Heart right ventricle (tissue), 16 donors: Measurements from ENCODE around the gene NEU1. TPM values are rescaled to one million over a fixed set of nuclear protein-coding genes. Genes with fewer than 3 reads are reported as not detected.
A peak's percentile ranks its signal among the peaks of the same experiment; 100 is the strongest.

Experiments
- ATAC-seq, 8 donors: fragments of 200-7000 bp; cut with Tn5 transposase; one replicate each; pipeline ENCODE4 v1.9.1; 2020; ENCODE audit warnings: mild to moderate bottlenecking in 8 of 8, moderate library complexity in 8 of 8, moderate number of reproducible peaks in 1 of 8
- DNase-seq, 2 donors: peaks; one replicate each; pipeline ENCODE4 v3.0.0-alpha.2; 2020
- H3K27ac ChIP-seq, 10 donors: fragments of 200-600 bp; sonication (generic) in 2 of 10; one replicate each; pipeline versions ENCODE4 v1.5.0 to v1.8.0; 2020 to 2022; ENCODE audit warnings: mild to moderate bottlenecking in 3 of 10
- H3K27me3 ChIP-seq, 7 donors: fragments of 200-600 bp; one replicate each; pipeline ENCODE4 v1.8.0; 2021 to 2022; ENCODE audit warnings: mild to moderate bottlenecking in 2 of 7
- H3K36me3 ChIP-seq, 9 donors: fragments of 200-600 bp; sonication (generic) in 1 of 9; one replicate each; pipeline versions ENCODE4 v1.5.0 to v1.8.0; 2020 to 2022; ENCODE audit warnings: mild to moderate bottlenecking in 2 of 9
- H3K4me1 ChIP-seq, 9 donors: fragments of 200-600 bp; sonication (generic) in 1 of 9; one replicate each; pipeline versions ENCODE4 v1.5.0 to v1.8.0; 2020 to 2022; ENCODE audit warnings: mild to moderate bottlenecking in 4 of 9
- H3K4me3 ChIP-seq, 10 donors: fragments of 200-600 bp; sonication (generic) in 2 of 10; one replicate each; pipeline versions ENCODE4 v1.5.0 to v1.8.0; 2020 to 2022; ENCODE audit warnings: mild to moderate bottlenecking in 7 of 10, moderate library complexity in 2 of 10
- H3K9me3 ChIP-seq, 11 donors: fragments of 200-600 bp in 10 of 11; sonication (generic) in 2 of 11; one replicate each; pipeline versions ENCODE4 v1.5.0 to v1.8.0; 2013 to 2022; ENCODE audit warnings: mild to moderate bottlenecking in 2 of 11, control low read depth in 1 of 11, moderate library complexity in 1 of 11
- WGBS, 2 donors: extraction: QIAGEN DNeasy Blood & Tissue Kit; methylation state at CpG; one replicate each; pipeline ENCODE4 v1.1.7; 2013; ENCODE audit warnings: inconsistent platforms in 1 of 2; 5-methylcytosine and 5-hydroxymethylcytosine counted together
- intact Hi-C, 10 donors: fragments of 100-400 bp; cut with DNase I; formaldehyde crosslinking; loops; one replicate each; pipeline versions ENCODE4 v1.11.1 to v1.14.2; 2022
- polyA plus RNA-seq, 2 donors: library from polyadenylated mRNA; stranded (reverse); fragments of 200-250 nt; gene quantifications; one replicate each; pipeline ENCODE4 v1.2.3, GENCODE V29; 2013
- total RNA-seq, 10 donors: library from RNA; stranded (reverse); fragmentation: NEBNext Ultra II Directional in 3 of 10; extraction: Animal tissue kit (Norgen Biotek cat#: 25700) in 3 of 10; gene quantifications; one replicate each; pipeline versions ENCODE4 v1.2.1 to v1.2.4, GENCODE V29; 2021 to 2023
- TF ChIP-seq, protein P1 (sequence below), 9 donors: fragments of 200-600 bp; sonication (generic) in 2 of 9; IDR thresholded peaks; one replicate each; pipeline versions ENCODE4 v1.5.0 to v1.8.0; 2021 to 2022; ENCODE audit warnings: antibody characterized with exemption in 9 of 9, mild to moderate bottlenecking in 5 of 9, moderate library complexity in 1 of 9
- donor health status: Arrhythmogenic right ventricular cardiomyopathy.
- donor health status: ischemic (EF 13 %, LVEDD 7.1; RV severe dilation, severe dysfunction).
- donor health status: healthy with polysubstance abuse.
- donor health status: DM: no; HTN: yes; CAD: no.
- donor health status: DM: no; HTN: no; CAD: no.
- donor health status: ischemic (EF 25% LVEDD 6.9; RV normal size, moderate dysfunction).
- donor health status: ischemic (EF 25% LVEDD 5.7; RV mildly dilated, moderate dysfunction).
- donor health status: healthy.
- donor health status: DM: yes; HTN: yes; CAD: no.
- donor health status: Ischemic cardiomyopathy.
- donor health status: ischemic (EF 35%, LVEDD 5.7; RV mildly dilated, moderate dysfunction).
- donor health status: nonischemic (EF 11% LVEDD 7.7; RV severe dilation, severe dysfunction).
- donor health status: DM: yes; HTN: yes; CAD: no.
- donor health status: PGD.
- donor health status: ischemic (EF 29% LVEDD 5.4; RV normal size, mild dysfunction).
- donor health status: nonischemic (EF 23%, LVEDD 6.1; RV moderate dilation, normal function).

The NEU1 gene
- total and polyA plus RNA-seq, 12 donors: 15.7 to 48.0 (median 22.3) TPM

DNA sequence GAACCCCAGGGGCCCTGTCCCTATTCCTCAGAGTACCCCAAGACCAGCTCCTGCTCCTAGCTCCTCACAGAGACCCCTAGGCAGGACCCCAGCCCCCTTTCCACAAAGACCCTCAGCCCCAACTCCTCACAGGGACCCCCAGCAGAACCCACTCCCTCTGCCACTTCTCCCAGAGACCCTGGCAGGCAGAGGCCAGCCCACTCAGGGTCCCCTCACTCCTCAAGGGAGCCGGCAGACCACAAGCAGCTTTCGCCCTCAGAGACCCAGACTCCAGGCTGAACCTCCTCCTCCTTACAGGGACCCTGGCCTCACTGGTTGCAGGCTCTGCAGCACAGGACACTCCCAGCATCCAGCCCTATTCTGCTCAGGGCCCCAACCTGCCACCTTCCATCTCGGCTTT is 15.6 kb upstream of the NEU1 start:
- intact Hi-C loops: no loop called here

DNA sequence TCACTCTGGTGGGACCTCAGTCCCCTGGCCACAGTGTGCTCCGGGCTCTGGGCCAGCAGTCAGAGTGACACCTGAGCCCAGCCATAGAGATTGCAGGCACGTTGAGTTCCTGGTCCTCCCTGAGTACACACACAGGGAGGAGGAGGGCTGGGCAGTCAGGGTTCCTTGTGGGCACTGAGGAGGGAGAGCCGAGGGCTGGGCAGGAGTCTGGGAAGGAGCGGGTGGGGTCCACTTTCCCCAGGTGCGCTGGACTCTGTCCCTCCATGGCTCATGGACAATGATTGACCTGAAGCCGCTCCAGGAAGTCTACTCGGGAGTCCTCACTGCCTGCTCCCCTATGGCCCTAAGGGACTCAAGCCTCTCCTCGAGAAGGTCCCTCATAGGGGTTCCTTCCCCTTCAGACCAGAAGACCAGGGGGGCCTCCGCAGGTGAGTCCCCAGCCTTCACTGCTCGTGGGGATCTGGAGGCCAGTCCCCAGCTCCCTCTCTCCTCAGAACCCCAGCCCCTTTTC is 15.1 kb upstream of the NEU1 start:
- WGBS, 2 donors: 69 to 73% methylated on average over 10 of the region's 10 CpGs
- H3K27ac ChIP-seq: no peak overlapping the region
- no peak for DNase-seq

More for the DNA sequence above, 15.6 kb upstream of the NEU1 start:
- Histone ChIP-seq H3K27ac (no peak overlapping the region), H3K36me3 (peaks cover 0 to 39% (median 33%) of the 10 kb centered on the region in 9 donors), H3K4me1 (no peaks in the 10 kb centered on the region), H3K4me3 (no peak overlapping the region), H3K27me3 (no peaks in the 10 kb centered on the region), H3K9me3 (no peaks in the 10 kb centered on the region)
- ATAC-seq: no peak
- 76 to 82% methylated on average over 3 of the region's 3 CpGs for WGBS, 2 donors
- TF ChIP-seq, protein P1, sequence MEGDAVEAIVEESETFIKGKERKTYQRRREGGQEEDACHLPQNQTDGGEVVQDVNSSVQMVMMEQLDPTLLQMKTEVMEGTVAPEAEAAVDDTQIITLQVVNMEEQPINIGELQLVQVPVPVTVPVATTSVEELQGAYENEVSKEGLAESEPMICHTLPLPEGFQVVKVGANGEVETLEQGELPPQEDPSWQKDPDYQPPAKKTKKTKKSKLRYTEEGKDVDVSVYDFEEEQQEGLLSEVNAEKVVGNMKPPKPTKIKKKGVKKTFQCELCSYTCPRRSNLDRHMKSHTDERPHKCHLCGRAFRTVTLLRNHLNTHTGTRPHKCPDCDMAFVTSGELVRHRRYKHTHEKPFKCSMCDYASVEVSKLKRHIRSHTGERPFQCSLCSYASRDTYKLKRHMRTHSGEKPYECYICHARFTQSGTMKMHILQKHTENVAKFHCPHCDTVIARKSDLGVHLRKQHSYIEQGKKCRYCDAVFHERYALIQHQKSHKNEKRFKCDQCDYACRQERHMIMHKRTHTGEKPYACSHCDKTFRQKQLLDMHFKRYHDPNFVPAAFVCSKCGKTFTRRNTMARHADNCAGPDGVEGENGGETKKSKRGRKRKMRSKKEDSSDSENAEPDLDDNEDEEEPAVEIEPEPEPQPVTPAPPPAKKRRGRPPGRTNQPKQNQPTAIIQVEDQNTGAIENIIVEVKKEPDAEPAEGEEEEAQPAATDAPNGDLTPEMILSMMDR (IDR thresholded peaks at IDR 0.05): no peak
- no peak for DNase-seq

DNA sequence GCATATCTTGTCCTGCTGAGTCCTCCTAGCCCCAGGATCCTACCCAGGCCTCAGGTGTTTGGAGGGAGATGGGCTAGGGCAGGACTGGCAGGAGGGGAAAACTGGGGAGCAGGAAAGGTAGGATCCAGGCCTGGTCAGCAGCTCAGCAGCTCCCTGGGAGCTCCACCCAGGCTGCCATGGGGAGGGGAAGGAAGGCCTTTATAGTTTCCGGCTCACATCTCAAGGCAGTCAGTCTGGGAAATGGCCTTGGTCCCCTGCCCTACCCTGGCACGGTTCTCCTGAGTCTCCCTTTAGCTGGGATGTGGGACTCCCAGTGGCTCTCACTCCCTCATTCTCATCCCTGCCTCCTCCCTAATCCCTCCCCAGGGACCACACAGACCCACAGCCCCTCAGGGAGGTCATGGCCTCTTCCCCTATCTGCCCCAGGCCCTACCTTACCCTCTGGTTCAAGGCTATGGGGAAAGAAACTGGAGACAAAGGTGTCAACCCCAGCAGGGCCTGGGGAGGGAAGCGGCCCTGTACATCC is 14.6 kb upstream of the NEU1 start:
- TF ChIP-seq, protein P1 (IDR thresholded peaks at IDR 0.05): no peak
- Histone ChIP-seq H3K27me3 (no peaks in the 10 kb centered on the region), H3K36me3 (peaks cover 0 to 29% (median 23%) of the 10 kb centered on the region in 9 donors), H3K9me3 (no peaks in the 10 kb centered on the region), H3K27ac (no peak overlapping the region), H3K4me1 (no peaks in the 10 kb centered on the region), H3K4me3 (no peak overlapping the region)
- intact Hi-C loops: no loop called here
- no peak for DNase-seq
- peak in 2 of 8 donors; percentile 12 to 36 for ATAC-seq
- 59 to 64% methylated on average over 3 of the region's 3 CpGs for WGBS, 2 donors

More for the DNA sequence above, 15.1 kb upstream of the NEU1 start:
- Histone ChIP-seq H3K36me3 (peaks cover 0 to 34% (median 28%) of the 10 kb centered on the region in 9 donors), H3K4me1 (no peaks in the 10 kb centered on the region), H3K4me3 (no peak overlapping the region), H3K9me3 (no peaks in the 10 kb centered on the region), H3K27me3 (no peaks in the 10 kb centered on the region)
- TF ChIP-seq, protein P1 (IDR thresholded peaks at IDR 0.05): no peak
- intact Hi-C loops: no loop called here
- ATAC-seq: peak in 2 of 8 donors; percentile 12 to 34

DNA sequence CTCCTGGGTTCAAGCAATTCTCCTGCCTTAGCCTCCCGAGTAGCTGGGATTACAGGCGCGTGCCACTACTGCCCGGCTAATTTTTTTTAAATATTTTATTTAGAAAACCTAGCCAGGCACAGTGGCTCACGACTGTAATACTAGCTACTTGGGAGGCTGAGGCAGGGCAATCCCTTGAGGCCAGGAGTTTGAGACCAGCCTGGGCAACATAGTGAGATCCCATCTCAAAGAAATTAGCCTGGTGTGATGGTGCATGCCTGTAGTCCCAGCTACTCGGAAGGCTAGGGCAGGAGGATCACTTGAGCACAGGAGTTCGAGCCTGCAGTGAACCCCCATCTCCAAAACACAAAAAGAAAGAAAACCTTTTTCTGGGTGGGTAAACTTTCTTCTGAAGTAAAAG is 13.7 kb upstream of the NEU1 start:
- Histone ChIP-seq H3K4me3 (no peak overlapping the region), H3K4me1 (no peaks in the 10 kb centered on the region), H3K36me3 (peaks cover 0 to 21% (median 18%) of the 10 kb centered on the region in 9 donors), H3K27ac (no peak overlapping the region), H3K27me3 (no peaks in the 10 kb centered on the region), H3K9me3 (no peaks in the 10 kb centered on the region)
- ATAC-seq (no peak), DNase-seq (no peak)
- WGBS, 2 donors: 88 to 91% methylated on average over 7 of the region's 7 CpGs
- intact Hi-C loops: no loop called here
- TF ChIP-seq, protein P1 (IDR thresholded peaks at IDR 0.05): no peak
